Thyroid gland (tissue), 4 donors: ENCODE data around the gene HAND1. TPM values are rescaled to one million over a fixed set of nuclear protein-coding genes. Genes with fewer than 3 reads are reported as not detected.

Source experiments
- DNase-seq, 2 donors: peaks; one replicate each; pipeline ENCODE4 v3.0.0-alpha.2; 2019
- H3K27ac ChIP-seq, 3 donors: fragments of 200-600 bp; sonication (generic); 1 replicate in 2 of 3; 2 replicates in 1 of 3; pipeline ENCODE4 v1.5.1; 2016 to 2019; ENCODE audit warnings: mild to moderate bottlenecking in 1 of 3, moderate library complexity in 1 of 3
- H3K27me3 ChIP-seq: fragments of 200-600 bp; sonication (generic); one replicate; pipeline ENCODE4 v1.5.1; 2019
- H3K36me3 ChIP-seq, 2 donors: fragments of 200-600 bp; sonication (generic); one replicate each; pipeline ENCODE4 v1.5.1; 2016 to 2019
- H3K4me1 ChIP-seq, 2 donors: fragments of 200-600 bp; sonication (generic); one replicate each; pipeline ENCODE4 v1.5.1; 2017 to 2019
- H3K4me3 ChIP-seq, 3 donors: fragments of 200-600 bp; sonication (generic); replicated peaks in 1 of 3; 1 replicate in 2 of 3; 2 replicates in 1 of 3; pipeline ENCODE4 v1.5.1; 2016; ENCODE audit warnings: mild to moderate bottlenecking in 1 of 3
- H3K9me3 ChIP-seq: fragments of 200-600 bp; sonication (generic); one replicate; pipeline ENCODE4 v1.5.1; 2017
- POLR2A ChIP-seq, 2 donors: fragments of 450-650 bp; IDR thresholded peaks; one replicate each; pipeline ENCODE4 v1.6.1; 2017; ENCODE audit warnings: antibody characterized with exemption in 2 of 2, mild to moderate bottlenecking in 2 of 2, moderate library complexity in 1 of 2
- WGBS, 2 donors: methylation state at CpG; one replicate each; pipeline ENCODE4 v1.1.5; 2017; 5-methylcytosine and 5-hydroxymethylcytosine counted together
- intact Hi-C: fragments of 100-400 bp; cut with DNase I; formaldehyde crosslinking; loops from one replicate; pipeline ENCODE4 v1.15.1; 2023
- total RNA-seq, 4 donors: library from RNA; depleted of rRNA; stranded (reverse); fragments of >200 nt; gene quantifications; one replicate each; pipeline ENCODE4 v1.2.3, GENCODE V29; 2016
- TF ChIP-seq, protein P1 (sequence below), 6 experiments: fragments of 200-600 bp in 3 of 6; fragments of 450-650 bp in 3 of 6; sonication (generic) in 3 of 6; IDR thresholded peaks; one replicate each; pipeline ENCODE4 v1.5.1; 2016 to 2019; ENCODE audit warnings: antibody characterized with exemption in 6 of 6, mild to moderate bottlenecking in 2 of 6, inconsistent platforms in 1 of 6, moderate library complexity in 1 of 6

Gene HAND1
- total RNA-seq, 4 donors from 2014 or later: not detected

DNA sequence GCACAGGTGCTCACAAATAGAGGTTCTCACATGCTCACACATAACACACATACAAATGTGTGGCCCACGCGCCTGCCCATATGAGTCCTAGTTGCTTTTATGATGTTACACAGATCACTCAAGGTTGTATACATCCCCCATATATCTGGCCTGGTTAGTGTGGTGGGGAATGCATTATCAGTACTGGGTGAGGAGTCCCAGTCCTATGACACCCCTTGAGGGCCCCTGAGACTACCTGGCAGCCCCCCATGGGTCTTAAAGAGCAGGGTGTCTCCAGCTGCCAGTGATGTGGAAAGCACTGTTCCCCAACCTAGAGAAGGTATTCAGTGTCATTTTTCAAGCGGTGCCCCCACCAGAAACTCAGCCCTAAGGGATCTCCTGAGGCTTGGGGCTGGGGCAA lies 2.8 kb upstream of the HAND1 start:
- TF ChIP-seq POLR2A (IDR thresholded peaks at IDR 0.05): no peak
- TF ChIP-seq, protein P1, sequence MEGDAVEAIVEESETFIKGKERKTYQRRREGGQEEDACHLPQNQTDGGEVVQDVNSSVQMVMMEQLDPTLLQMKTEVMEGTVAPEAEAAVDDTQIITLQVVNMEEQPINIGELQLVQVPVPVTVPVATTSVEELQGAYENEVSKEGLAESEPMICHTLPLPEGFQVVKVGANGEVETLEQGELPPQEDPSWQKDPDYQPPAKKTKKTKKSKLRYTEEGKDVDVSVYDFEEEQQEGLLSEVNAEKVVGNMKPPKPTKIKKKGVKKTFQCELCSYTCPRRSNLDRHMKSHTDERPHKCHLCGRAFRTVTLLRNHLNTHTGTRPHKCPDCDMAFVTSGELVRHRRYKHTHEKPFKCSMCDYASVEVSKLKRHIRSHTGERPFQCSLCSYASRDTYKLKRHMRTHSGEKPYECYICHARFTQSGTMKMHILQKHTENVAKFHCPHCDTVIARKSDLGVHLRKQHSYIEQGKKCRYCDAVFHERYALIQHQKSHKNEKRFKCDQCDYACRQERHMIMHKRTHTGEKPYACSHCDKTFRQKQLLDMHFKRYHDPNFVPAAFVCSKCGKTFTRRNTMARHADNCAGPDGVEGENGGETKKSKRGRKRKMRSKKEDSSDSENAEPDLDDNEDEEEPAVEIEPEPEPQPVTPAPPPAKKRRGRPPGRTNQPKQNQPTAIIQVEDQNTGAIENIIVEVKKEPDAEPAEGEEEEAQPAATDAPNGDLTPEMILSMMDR (IDR thresholded peaks at IDR 0.05): no peak
- Histone ChIP-seq H3K27me3 (peaks cover 94% of the 10 kb centered on the region), H3K4me1 (peaks cover 25 to 40% of the 10 kb centered on the region in 2 donors), H3K27ac (no peak overlapping the region), H3K4me3 (no peak overlapping the region), H3K9me3 (no peaks in the 10 kb centered on the region), H3K36me3 (no peaks in the 10 kb centered on the region)
- no peak for DNase-seq
- WGBS, 2 donors: 17 to 21% methylated on average over 2 to 3 of the region's 3 CpGs
- intact Hi-C loops: no loop called here

DNA sequence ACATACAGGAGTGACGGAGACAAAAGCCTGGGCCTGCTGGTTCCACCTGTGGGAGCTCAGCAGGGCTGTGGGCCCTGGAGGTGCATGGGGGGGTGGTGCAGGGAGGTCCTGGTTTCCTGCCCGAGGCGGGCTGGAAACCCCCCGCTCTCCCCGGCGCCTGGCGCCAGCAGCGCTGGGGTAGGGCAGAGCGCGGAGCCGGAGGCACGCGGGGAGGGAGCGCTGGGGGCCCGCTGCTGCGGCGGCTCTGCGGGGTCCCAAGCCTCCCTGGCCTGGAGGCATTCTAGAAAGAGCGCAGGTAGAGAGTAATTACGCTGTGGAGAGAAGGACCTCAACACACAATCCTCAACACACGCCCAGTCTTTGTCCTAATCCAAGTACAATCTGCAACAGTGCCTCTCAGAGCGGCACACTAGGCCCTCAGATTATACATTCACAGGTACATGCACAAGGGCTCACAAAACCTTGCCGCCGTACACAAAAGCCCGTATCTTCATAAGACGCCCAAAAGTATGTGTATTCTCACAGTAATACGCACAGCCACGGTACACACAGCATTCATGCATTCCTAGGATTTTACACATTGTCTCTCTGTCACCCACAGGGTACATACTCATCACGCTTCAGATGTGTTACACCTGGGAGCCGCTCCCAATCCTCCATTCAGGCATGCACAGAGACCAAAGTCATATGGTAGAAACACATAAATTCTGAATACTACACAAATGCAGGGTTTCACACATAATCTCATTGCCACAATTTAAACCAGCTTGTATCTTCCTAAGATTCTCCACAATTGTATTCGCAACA lies 2.1 kb upstream of the HAND1 start:
- no peak for DNase-seq
- no peaks in the 10 kb centered on the region for H3K36me3 ChIP-seq
- intact Hi-C loops: no loop called here
- H3K27me3 ChIP-seq: peaks cover 94% of the 10 kb centered on the region
- peaks cover 25 to 46% of the 10 kb centered on the region in 2 donors for H3K4me1 ChIP-seq
- no peaks in the 10 kb centered on the region for H3K9me3 ChIP-seq
- 7 to 18% methylated on average over 26 to 31 of the region's 31 CpGs for WGBS, 2 donors
- H3K4me3 ChIP-seq: no peak overlapping the region
- no peak for TF ChIP-seq POLR2A (IDR thresholded peaks at IDR 0.05)
- TF ChIP-seq, protein P1 (IDR thresholded peaks at IDR 0.05): no peak
- H3K27ac ChIP-seq: no peak overlapping the region

- H3K36me3 ChIP-seq: no peaks in the 10 kb centered on the region
- DNase-seq: no peak
- H3K27ac ChIP-seq: no peak overlapping the region
- WGBS, 2 donors: 3 to 5% methylated on average over 14 to 35 of the region's 44 CpGs
- H3K27me3 ChIP-seq: peaks cover 93% of the 10 kb centered on the region
- peaks cover 25 to 48% of the 10 kb centered on the region in 2 donors for H3K4me1 ChIP-seq
- no peaks in the 10 kb centered on the region for H3K9me3 ChIP-seq
- no peak for TF ChIP-seq POLR2A (IDR thresholded peaks at IDR 0.05)
- TF ChIP-seq, protein P1 (IDR thresholded peaks at IDR 0.05): no peak
- intact Hi-C loops: no loop called here
- H3K4me3 ChIP-seq: no peak overlapping the region
These were observed 1.3 kb upstream of the HAND1 start for GRCh38 chr5:154479160-154479943.

DNA sequence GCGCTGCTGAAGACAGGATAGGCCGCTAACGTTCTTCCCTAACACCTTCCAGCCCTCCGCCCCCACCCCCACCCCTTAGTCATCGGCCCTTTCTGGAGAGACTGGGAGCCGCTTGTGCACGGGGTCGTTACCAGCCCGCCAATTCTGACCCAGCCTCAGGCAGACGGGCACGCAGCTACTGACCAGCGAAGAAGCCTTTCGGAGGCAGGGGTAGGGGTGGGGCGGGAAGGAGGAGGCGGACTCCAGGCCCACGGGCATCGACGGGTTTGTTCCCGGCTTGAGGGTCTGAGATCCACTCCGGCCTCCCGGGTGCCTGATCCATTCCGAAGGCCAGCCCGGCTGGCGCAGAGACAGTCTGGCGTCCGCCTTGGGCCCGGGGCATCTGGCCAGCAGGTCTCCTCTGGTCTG lies 729 bp upstream of the HAND1 start:
- no peaks in the 10 kb centered on the region for H3K9me3 ChIP-seq
- peaks cover 93% of the 10 kb centered on the region for H3K27me3 ChIP-seq
- no peak for DNase-seq
- intact Hi-C loops: no loop called here
- H3K4me1 ChIP-seq: peaks cover 25 to 50% of the 10 kb centered on the region in 2 donors
- no peaks in the 10 kb centered on the region for H3K36me3 ChIP-seq
- TF ChIP-seq POLR2A (IDR thresholded peaks at IDR 0.05): no peak
- TF ChIP-seq, protein P1 (IDR thresholded peaks at IDR 0.05): no peak
- 0% methylated on average over 3 to 5 of the region's 27 CpGs for WGBS, 2 donors
- H3K27ac ChIP-seq: no peak overlapping the region
- H3K4me3 ChIP-seq: no peak overlapping the region
